Limb (tissue), 2 donors: ENCODE results near the gene ADCY2.

Source experiments
- DNase-seq, 2 donors: peaks; one replicate each; pipeline ENCODE4 v3.0.0-alpha.2; 2016; ENCODE audit errors: extremely low spot score in 2 of 2

Gene ADCY2

DNA sequence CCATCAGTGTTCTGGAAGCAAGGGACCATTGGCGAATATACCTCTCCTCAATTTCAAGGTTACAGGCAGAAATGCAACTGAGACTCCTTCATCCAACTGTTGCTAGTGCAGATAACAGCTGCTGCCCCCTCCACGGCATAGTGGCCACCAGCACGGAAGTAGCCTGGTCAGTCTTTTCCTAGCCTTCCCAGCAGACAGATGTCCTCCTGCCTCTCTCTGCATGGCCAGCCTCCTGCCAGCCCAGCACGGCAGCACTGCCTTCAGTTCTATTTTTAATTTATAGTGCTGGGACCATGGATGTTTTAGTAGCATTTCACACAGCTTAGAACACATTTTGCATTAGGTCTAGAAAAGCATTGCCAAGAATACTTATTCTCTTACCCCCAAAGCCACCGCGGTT, 266.4 kb downstream of the ADCY2 start:
- no peak for DNase-seq

GRCh38 chr5:7663808-7664207, 267.9 kb downstream of the ADCY2 start:
- no peak for DNase-seq

- no peak for DNase-seq
Measured at GRCh38 chr5:7664208-7664607, 268.3 kb downstream of the ADCY2 start.

- DNase-seq = no peak
Measured at GRCh38 chr5:7667216-7667767, 271.4 kb downstream of the ADCY2 start.

DNA sequence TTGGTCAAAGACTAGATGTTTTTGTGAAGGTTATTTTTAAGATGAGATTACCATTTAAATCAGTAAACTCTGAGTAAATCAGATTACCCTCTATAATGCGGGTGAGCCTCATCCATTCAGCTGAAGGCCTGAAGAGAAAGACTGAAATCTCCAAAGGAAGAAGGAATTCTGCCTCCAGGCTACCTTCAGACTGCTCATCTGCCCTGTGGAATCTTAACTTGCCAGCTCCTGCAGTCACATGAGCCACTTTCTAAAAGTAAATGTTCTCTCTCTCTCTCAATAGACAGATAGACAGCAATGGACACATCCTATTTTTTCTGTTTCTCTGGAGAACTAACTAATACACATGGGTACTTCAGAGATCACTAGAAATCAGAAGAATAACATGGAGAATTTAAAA, 272.2 kb downstream of the ADCY2 start:
- DNase-seq = no peak

DNA sequence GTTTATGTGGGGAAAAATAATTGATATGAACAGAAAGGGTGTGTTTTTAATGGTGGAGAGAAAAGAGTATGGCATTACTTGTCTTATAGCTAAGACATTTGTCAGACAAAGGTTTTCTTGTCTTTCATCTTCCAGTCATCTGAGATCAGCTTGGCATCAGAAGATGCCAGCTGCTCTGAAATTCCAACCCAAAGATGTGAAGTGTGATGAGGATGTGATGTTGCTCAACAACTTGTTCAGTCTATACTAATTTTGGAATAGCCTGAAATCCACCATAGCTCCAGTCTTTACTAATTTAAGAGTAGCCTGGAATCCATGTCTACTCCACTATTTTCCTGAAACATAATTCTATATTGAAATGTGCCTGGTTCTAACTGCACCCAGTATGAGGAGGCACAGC, 272.7 kb downstream of the ADCY2 start:
- no peak for DNase-seq

- no peak for DNase-seq
Measured at GRCh38 chr5:7671381-7671993, 275.5 kb downstream of the ADCY2 start.

DNA sequence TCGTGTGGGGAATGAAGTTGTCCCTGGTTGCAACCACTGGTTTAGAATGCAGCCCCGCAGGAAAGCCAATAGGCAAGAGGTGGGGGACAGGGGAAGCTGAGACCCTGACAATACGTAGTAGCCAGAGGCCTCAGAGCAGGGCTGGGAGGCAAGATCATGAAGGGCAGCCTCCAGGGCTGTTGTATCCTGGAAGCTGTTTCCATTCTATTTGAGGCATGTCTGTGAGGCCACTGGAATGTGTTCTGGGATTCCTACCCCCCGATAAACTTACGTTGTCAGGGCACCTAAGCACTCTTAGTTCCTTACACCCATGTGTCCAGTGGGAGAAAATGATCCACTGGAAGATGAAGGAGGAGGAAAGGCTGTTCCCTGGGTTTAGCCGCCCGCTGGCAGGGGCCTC, 277.7 kb downstream of the ADCY2 start:
- DNase-seq = no peak

DNA sequence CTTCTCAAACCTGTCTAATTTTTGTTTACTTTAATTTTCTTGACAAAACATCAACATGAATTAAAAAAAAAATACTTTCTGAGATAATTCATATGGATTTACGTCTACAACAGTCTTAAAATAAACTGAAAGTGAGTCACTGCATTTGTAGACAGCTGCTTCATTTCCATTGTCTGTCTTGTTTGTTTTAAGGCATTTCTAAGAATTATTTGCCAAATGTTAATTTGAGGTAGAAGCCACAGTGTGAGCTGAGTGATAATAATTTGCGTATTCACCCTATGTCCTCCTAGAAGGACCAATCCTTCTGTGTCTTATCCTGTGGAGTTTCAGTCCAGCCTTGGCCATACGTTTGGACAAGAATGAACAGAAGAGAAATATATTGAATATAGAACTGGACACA, 280.5 kb downstream of the ADCY2 start:
- no peak for DNase-seq

DNA sequence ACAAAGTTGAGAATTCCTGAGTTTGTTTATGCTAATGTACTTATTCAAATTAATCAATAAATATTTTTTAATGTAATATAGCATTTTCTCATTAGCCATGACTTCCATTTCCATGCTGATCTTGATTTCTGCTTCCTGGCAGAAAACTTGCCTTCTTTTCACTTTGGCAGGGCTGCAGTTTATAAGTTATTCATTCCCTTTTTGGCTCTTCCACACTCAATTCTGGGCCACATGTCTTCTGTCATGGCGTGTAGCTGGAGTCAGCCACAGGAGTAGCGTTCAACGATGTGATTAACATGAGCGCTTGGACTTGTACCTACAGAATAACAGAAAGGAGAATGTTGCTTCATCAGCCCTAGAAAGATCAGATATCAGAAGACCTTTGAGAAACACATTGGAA, 282.1 kb downstream of the ADCY2 start:
- DNase-seq = no peak

DNA sequence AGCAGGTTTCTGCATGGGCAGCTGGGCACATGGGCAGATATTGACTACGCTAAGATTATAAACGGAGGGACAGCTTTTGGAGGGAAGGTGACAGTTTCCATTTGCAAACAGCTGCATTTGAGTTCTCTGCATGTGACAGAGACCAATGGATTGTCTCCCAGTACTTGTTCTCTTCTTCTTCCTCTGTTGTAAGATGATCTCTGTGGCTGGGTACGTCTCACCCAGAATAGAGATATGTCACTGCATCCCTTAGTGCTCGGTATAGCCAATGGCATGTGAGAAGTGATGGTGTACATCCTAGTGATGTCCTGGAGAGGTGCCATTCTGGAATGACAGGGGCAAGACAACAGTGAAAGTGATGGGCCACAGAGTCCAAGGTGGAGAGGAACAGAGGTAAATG, 283.7 kb downstream of the ADCY2 start:
- DNase-seq = no peak

DNA sequence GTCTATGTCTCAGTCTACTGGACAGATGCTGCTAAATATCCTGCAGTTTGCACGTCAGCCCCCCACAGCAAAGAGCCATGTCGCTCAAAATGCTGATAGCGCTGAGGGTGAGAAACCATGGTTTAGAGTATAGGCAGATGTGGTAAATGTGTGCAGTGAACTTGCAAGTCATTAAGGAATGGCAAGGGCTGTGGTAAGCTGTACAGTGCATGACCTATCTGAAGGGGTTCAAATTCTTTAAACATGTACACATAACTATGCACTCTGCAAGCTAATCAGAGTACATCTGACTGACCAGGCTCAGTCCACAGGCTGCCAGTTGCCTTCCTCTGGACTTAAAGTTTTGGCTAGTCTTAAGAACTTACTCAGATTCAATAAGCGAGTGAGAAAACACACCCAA, 284.3 kb downstream of the ADCY2 start:
- no peak for DNase-seq

- DNase-seq = no peak
Measured at GRCh38 chr5:7682379-7682778, 286.4 kb downstream of the ADCY2 start.

DNA sequence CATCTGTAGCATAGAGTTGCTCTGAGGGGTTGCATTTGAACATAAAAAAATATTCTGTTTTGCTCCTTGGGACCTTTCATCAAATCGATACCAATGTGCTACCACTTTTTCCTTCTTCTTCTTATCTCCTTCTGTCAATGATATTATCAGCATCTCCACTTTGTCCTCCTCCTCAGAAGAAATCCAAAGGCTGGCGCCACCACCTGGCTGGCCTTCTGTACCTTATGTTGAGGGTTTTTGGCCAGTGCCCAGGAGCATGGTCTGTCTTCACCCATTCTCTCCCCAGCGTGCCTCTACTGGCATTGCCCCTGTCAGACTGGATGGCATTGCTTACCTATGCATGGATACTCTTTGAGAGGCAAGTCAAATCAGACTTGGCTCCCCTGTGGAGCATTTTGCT, 287.8 kb downstream of the ADCY2 start:
- DNase-seq = no peak

DNA sequence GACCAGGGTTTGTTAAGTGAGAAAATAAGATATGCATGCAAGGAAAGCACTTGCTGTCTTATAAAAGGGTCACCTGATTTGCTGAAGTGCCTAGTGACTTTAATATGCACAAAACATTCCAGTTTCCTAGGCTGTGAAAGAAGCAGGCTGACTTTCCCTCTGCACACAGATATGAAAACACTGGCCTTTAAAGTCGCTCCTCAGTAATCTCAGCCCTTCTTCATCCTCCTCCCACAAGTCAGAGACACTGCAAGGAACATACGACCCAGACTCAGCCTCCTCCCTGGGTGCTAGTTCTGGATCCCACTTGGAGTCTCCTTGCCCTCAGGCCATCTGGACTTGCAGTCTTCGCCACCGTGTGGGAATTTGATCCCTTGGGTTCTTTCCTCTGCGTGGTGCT, 288.9 kb downstream of the ADCY2 start:
- no peak for DNase-seq

GRCh38 chr5:7686794-7687193, 290.9 kb downstream of the ADCY2 start:
- no peak for DNase-seq

DNA sequence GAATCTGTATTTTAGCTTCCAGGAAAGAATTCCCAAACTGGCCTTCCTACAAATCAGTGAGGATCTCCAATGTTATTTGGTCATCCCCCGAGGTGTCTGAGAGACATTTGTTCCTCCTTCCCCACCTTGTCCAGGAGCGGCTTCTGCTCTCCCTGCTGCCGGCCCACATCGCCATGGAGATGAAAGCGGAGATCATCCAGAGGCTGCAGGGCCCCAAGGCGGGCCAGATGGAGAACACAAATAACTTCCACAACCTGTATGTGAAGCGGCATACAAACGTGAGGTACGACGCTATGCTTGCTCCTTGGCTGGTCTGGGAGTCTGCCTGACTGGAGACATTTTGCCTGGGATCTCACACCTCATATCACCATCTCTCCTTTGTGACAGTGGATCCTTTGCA, 294.6 kb downstream of the ADCY2 start:
- DNase-seq = no peak

DNA sequence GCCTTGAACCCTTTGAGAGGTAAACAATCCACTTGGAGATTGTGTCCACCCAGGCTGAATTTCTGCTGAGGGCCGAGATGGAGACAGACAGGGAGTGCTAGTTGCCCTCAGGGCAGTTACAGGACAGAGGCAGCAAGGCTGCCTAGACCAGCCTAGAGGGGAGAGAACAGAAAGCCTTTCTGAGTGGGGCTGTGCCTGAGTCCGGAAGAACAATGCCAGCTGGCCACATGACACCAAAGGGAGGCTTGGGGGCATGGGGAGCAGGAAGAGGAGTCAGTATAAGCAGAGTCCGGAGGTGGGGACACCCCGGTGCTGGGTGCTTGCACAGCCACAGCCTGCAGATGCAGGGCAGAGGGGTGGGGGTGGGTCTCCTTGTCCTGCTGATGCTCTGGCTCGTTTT, 309.3 kb downstream of the ADCY2 start:
- no peak for DNase-seq

GRCh38 chr5:7705736-7706135, 309.8 kb downstream of the ADCY2 start:
- no peak for DNase-seq

DNA sequence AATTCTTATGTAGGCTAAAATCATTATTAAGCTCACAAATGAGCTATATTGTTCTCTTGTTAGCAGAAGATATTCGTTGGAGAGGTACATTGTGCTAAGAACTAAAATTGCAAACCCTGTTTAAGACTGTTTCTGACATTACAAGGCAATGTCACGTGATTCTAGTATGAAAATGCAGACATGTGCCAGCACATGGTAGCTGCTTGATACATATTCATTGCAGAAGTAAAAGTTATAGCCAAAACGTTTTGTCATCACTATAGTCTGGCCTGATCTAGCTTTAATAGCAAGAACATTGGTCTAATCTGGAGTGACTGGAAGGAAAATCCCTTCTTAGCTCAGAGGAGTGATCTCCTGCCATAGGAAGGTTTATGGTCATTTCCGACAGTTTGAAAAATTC, 310.3 kb downstream of the ADCY2 start:
- DNase-seq = no peak

- DNase-seq = no peak
Measured at GRCh38 chr5:7714119-7714518, 318.2 kb downstream of the ADCY2 start.

DNA sequence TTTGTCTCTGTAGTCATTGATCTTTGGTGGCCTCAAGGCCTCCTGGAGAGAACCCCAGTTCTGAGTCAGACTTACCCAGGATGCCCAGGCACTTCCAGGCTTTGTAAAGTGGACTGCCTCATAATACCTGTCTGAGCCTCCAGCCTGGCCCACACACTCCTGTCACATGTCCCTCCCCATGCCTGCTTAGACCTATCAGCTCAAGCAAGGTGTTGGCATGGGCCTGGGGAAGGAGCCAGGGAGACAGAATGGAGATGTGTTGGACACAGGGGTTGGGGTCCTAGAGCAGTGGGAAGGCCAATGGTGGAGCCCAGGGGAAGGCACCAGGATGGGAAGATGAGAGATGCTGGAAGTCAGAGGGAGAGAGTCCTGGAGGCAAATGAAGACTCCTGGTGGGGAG, 318.8 kb downstream of the ADCY2 start:
- no peak for DNase-seq

- DNase-seq = no peak
Measured at GRCh38 chr5:7717691-7718090, 321.8 kb downstream of the ADCY2 start.

DNA sequence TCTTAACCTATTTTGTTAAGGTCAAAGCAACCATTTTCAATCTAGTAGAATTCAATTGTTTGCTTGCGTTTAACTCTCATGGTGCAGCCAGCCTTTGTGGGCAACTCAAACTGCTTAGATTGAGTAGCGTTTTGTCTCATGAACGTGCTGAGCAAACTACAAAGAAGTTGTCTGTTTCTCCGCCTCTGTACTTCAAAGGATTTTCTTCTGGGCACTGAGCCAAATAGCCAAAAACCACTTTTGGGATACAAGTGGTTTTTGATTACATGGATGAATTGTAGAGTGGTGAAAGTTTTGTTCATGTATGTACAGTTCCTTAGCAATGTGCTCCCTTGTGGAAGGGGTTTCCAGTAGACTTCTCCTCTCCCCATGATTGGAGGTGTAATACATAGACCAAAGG, 332.1 kb downstream of the ADCY2 start:
- peak in 1 of 2 donors; percentile 10 for DNase-seq
